HG03280 (cell line): ENCODE data around the gene OR5H14.
"Not testable (repeated sequence)": the region's sequence is repeated elsewhere in the genome, so short reads cannot be mapped to it uniquely, and the experiment has no call there.

Experiments used
- ATAC-seq: cut with Tn5 transposase; IDR thresholded peaks from one replicate; pipeline ENCODE4 v1.9.1; 2021; ENCODE audit warnings: mild to moderate bottlenecking, moderate library complexity; ENCODE audit not compliant: unreplicated experiment

Gene OR5H14

GRCh38 chr3:98196293-98196692 is 49.0 kb downstream of the OR5H14 start:
- ATAC-seq: not testable (repeated sequence)

GRCh38 chr3:98199020-98199419 is 51.7 kb downstream of the OR5H14 start:
- ATAC-seq: no peak
